HCT116 (cell line): ENCODE measurements around the gene HEMK1. TPM values are rescaled to one million over a fixed set of nuclear protein-coding genes. Genes with fewer than 3 reads are reported as not detected.

Experiments used
- ATAC-seq: fragments of 200-7000 bp; cut with Tn5 transposase; 2 replicates; pipeline ENCODE4 v1.9.1; 2020; ENCODE audit warnings: mild to moderate bottlenecking, moderate library complexity
- BruUV-seq: library from RNA; stranded (reverse); fragments of 400-500 nt; replicated peaks from 2 replicates; lab custom pipeline; 2021; lab: Mats Ljungman, UMichigan
- CTCF ChIA-PET: fragments of 300-600 bp; sonication (Branson Sonifier 250); formaldehyde crosslinking; loops from one replicate; lab custom pipeline; 2021; ENCODE audit warnings: antibody characterized with exemption; lab: Charles Lee
- POLR2A ChIA-PET: fragments of 300-600, 350-600 bp; sonication (Branson Sonifier 250); formaldehyde crosslinking; loops from one replicate; lab custom pipeline; 2021; ENCODE audit warnings: antibody characterized with exemption; lab: Charles Lee
- RAD21 ChIA-PET, 2 experiments: fragments of 300-600 bp; sonication (Branson Sonifier 250); formaldehyde crosslinking; loops; one replicate each; lab custom pipeline; 2023; ENCODE audit warnings: low total read pairs in 2 of 2; ENCODE audit not compliant: uncharacterized antibody in 2 of 2, unreplicated experiment in 2 of 2, low non-redundant PET in 1 of 2; lab: Charles Lee
- DNase-seq: peaks from one replicate; pipeline ENCODE4 v3.0.0-alpha.2; 2010; ENCODE audit warnings: low read depth, low spot score
- H2AFZ ChIP-seq: fragments of 200-600 bp; shearing (Covaris generic), sonication (generic); 2 replicates; pipeline ENCODE4 v1.6.1; 2017; ENCODE audit warnings: low read depth, mixed run types, mixed read lengths, antibody characterized with exemption, low read length; ENCODE audit not compliant: poor library complexity, severe bottlenecking
- H3K27ac ChIP-seq: 2 replicates; pipeline ENCODE4 v1.5.1; 2012; ENCODE audit warnings: low read depth, low read length
- H3K27me3 ChIP-seq: fragments of 200-600 bp; sonication (generic); 2 replicates; pipeline ENCODE4 v1.6.1; 2016; ENCODE audit warnings: mixed run types, low read length, mixed read lengths; ENCODE audit not compliant: insufficient read depth
- H3K36me3 ChIP-seq, 2 experiments: fragments of 200-500 bp in 1 of 2; fragments of 200-600 bp in 1 of 2; sonication (Bioruptor generic) in 1 of 2; sonication (generic) in 1 of 2; 2 replicates each; pipeline versions ENCODE4 v1.5.1 to v1.6.1; 2014 to 2016; ENCODE audit warnings: low read length in 2 of 2, inconsistent platforms in 1 of 2, mixed read lengths in 1 of 2, mixed run types in 1 of 2; ENCODE audit not compliant: insufficient read depth in 2 of 2, control insufficient read depth in 1 of 2
- H3K4me1 ChIP-seq, 2 experiments: fragments of 200-600 bp in 1 of 2; sonication (generic) in 1 of 2; 2 replicates each; pipeline versions ENCODE4 v1.5.1 to v1.6.1; 2012 to 2017; ENCODE audit warnings: low read length in 2 of 2, inconsistent platforms in 1 of 2, mild to moderate bottlenecking in 1 of 2, mixed read lengths in 1 of 2, mixed run types in 1 of 2, moderate library complexity in 1 of 2; ENCODE audit not compliant: insufficient read depth in 2 of 2, control insufficient read depth in 1 of 2
- H3K4me2 ChIP-seq: fragments of 200-600 bp; sonication (generic); 2 replicates; pipeline ENCODE4 v1.6.1; 2017; ENCODE audit warnings: mixed run types, low read length, mixed read lengths
- H3K4me3 ChIP-seq, 2 experiments: fragments of 200-600 bp in 1 of 2; sonication (generic) in 1 of 2; replicated peaks in 1 of 2; 2 replicates each; pipeline ENCODE4 v1.5.1; 2011 to 2016; ENCODE audit warnings: low read length in 2 of 2, control low read depth in 1 of 2, low read depth in 1 of 2, mild to moderate bottlenecking in 1 of 2, mixed read lengths in 1 of 2, mixed run types in 1 of 2
- H3K79me2 ChIP-seq: fragments of 200-600 bp; sonication (generic); 2 replicates; pipeline ENCODE4 v1.6.1; 2017; ENCODE audit warnings: mild to moderate bottlenecking, mixed run types, low read length, moderate library complexity, mixed read lengths; ENCODE audit not compliant: insufficient read depth
- H3K9ac ChIP-seq: fragments of 200-600 bp; sonication (generic); 2 replicates; pipeline ENCODE4 v1.6.1; 2016; ENCODE audit warnings: low read length, mixed read lengths
- H3K9me2 ChIP-seq: fragments of 200-600 bp; sonication (generic), shearing (Covaris generic); 2 replicates; pipeline ENCODE4 v1.6.1; 2017; ENCODE audit warnings: mixed run types, mild to moderate bottlenecking, moderate library complexity; ENCODE audit not compliant: insufficient read depth
- H3K9me3 ChIP-seq, 2 experiments: fragments of 200-500 bp in 1 of 2; fragments of 200-600 bp in 1 of 2; sonication (Bioruptor generic) in 1 of 2; sonication (generic) in 1 of 2; 2 replicates each; pipeline ENCODE4 v1.6.1; 2014 to 2017; ENCODE audit warnings: low read length in 2 of 2, mixed read lengths in 2 of 2, inconsistent platforms in 1 of 2, low read depth in 1 of 2, mild to moderate bottlenecking in 1 of 2, mixed run types in 1 of 2, moderate library complexity in 1 of 2; ENCODE audit not compliant: control insufficient read depth in 1 of 2, insufficient read depth in 1 of 2
- H4K20me1 ChIP-seq: fragments of 200-600 bp; sonication (generic), shearing (Covaris generic); 2 replicates; pipeline ENCODE4 v1.6.1; 2017; ENCODE audit warnings: mixed run types, mild to moderate bottlenecking, moderate library complexity; ENCODE audit not compliant: insufficient read depth
- CBX3 ChIP-seq: IDR thresholded peaks from 2 replicates; pipeline ENCODE4 v1.6.1; 2012; ENCODE audit warnings: low read depth
- CEBPB ChIP-seq: IDR thresholded peaks from 2 replicates; pipeline ENCODE4 v1.6.1; 2012; ENCODE audit warnings: low read depth
- CTCF ChIP-seq, 3 experiments: fragments of 200-600 bp in 1 of 3; sonication (generic) in 1 of 3; IDR thresholded peaks in 2 of 3; conservative IDR thresholded peaks in 1 of 3; 2 replicates each; pipeline ENCODE4 v1.5.1; 2012 to 2017; ENCODE audit warnings: low read depth in 2 of 3, low read length in 2 of 3, antibody characterized with exemption in 1 of 3, borderline replicate concordance in 1 of 3, control low read depth in 1 of 3, mild to moderate bottlenecking in 1 of 3, mixed read lengths in 1 of 3, mixed run types in 1 of 3, moderate library complexity in 1 of 3; ENCODE audit not compliant: insufficient read depth in 1 of 3
- ELF1 ChIP-seq: IDR thresholded peaks from 2 replicates; pipeline ENCODE4 v1.6.1; 2012; ENCODE audit warnings: low read depth, borderline replicate concordance
- EZH2 ChIP-seq: fragments of 200-600 bp; sonication (generic); IDR thresholded peaks from 2 replicates; pipeline ENCODE4 v1.6.1; 2017; ENCODE audit warnings: antibody characterized with exemption, mixed run types
- EZH2phosphoT487 ChIP-seq: fragments of 200-600 bp; IDR thresholded peaks from 2 replicates; pipeline ENCODE4 v1.6.1; 2018; ENCODE audit warnings: antibody characterized with exemption, borderline replicate concordance
- JUND ChIP-seq: IDR thresholded peaks from 2 replicates; pipeline ENCODE4 v1.6.1; 2012
- POLR2A ChIP-seq: IDR thresholded peaks from 2 replicates; pipeline ENCODE4 v1.7.0; 2011; ENCODE audit warnings: borderline replicate concordance; ENCODE audit not compliant: insufficient read depth, insufficient read length; ENCODE audit errors: extremely low read depth
- POLR2AphosphoS5 ChIP-seq: IDR thresholded peaks from 2 replicates; pipeline ENCODE4 v1.6.1; 2011; ENCODE audit warnings: mild to moderate bottlenecking, low read depth, low read length, moderate library complexity
- RAD21 ChIP-seq: IDR thresholded peaks from 2 replicates; pipeline ENCODE4 v1.6.1; 2012; ENCODE audit warnings: low read depth, mild to moderate bottlenecking
- SIN3A ChIP-seq: IDR thresholded peaks from 2 replicates; pipeline ENCODE4 v1.6.1; 2012; ENCODE audit warnings: low read depth
- SP1 ChIP-seq: IDR thresholded peaks from 2 replicates; pipeline ENCODE4 v1.6.1; 2012; ENCODE audit warnings: low read depth
- SRF ChIP-seq: IDR thresholded peaks from 2 replicates; pipeline ENCODE4 v1.6.1; 2012; ENCODE audit warnings: low read depth
- TCF7L2 ChIP-seq: IDR thresholded peaks from 2 replicates; pipeline ENCODE4 v1.7.0; 2011; ENCODE audit warnings: borderline replicate concordance, inconsistent platforms; ENCODE audit not compliant: insufficient read depth, insufficient read length; ENCODE audit errors: extremely low read depth
- YY1 ChIP-seq: IDR thresholded peaks from 2 replicates; pipeline ENCODE4 v1.6.1; 2011; ENCODE audit warnings: low read length, low read depth, moderate library complexity, mild to moderate bottlenecking; ENCODE audit not compliant: insufficient replicate concordance; ENCODE audit errors: extremely low read depth
- ZFX ChIP-seq: fragments of 450-650 bp; IDR thresholded peaks from 2 replicates; pipeline ENCODE4 v1.6.1; 2017
- ZNF274 ChIP-seq: fragments of 200-500 bp; sonication (Bioruptor generic); IDR thresholded peaks from 2 replicates; pipeline ENCODE4 v1.6.1; 2014; ENCODE audit warnings: mild to moderate bottlenecking, low read depth, low read length, inconsistent platforms
- intact Hi-C: fragments of 100-400 bp; cut with micrococcal nuclease; formaldehyde crosslinking; loops from 2 replicates; pipeline ENCODE4 v1.10.0; 2022
- total RNA-seq: library from RNA; stranded (reverse); gene quantifications from one replicate; pipeline ENCODE4 v1.2.1, GENCODE V29; 2021; ENCODE audit not compliant: unreplicated experiment

The HEMK1 gene
- total RNA-seq, 1 experiment from 2014 or later, result 20.5 TPM

- no peak for TF ChIP-seq EZH2phosphoT487
Measured at GRCh38 chr3:50594253-50594785, 25.0 kb downstream of the HEMK1 start (continued).

- no peak overlapping the region for H3K4me3 ChIP-seq
- no peak overlapping the region for H3K27ac ChIP-seq
Measured at GRCh38 chr3:50599115-50599715, 29.9 kb downstream of the HEMK1 start.

More at GRCh38 chr3:50599115-50599715, 29.9 kb downstream of the HEMK1 start:
- intact Hi-C loops, result no loop called here
- H3K4me2 ChIP-seq, result no peak overlapping the region
- H3K36me3 ChIP-seq, result no peaks in the 10 kb centered on the region
- H3K79me2 ChIP-seq, result no peaks in the 10 kb centered on the region
- peaks cover 37 to 40% of the 10 kb centered on the region in 2 experiments for H3K4me1 ChIP-seq
- H2AFZ ChIP-seq, result no peak overlapping the region
- no peaks in the 10 kb centered on the region for H3K9me2 ChIP-seq
- BruUV-seq, result no TSS peak
- POLR2A ChIA-PET, result no interaction called here
- TF ChIP-seq ZFX (no peak), RAD21 (no peak), EZH2phosphoT487 (no peak), POLR2AphosphoS5 (no peak), SRF (no peak), JUND (no peak), EZH2 (no peak), TCF7L2 (no peak), SP1 (no peak), CEBPB (no peak), ELF1 (no peak), YY1 (no peak), SIN3A (no peak), ZNF274 (no peak), CTCF (IDR thresholded peaks at IDR 0.05 in 2 of 3, conservative IDR thresholded peaks at IDR 0.05 in 1 of 3; ENCODE audit: borderline replicate concordance in 1 of 3, insufficient read depth in 1 of 3, low read depth in 2 of 3, low read length in 2 of 3) (no peak), CBX3 (no peak), POLR2A (no peak)
- DNase-seq (no peak), ATAC-seq (no peak)
- no peak overlapping the region for H3K9ac ChIP-seq
- H4K20me1 ChIP-seq, result no peaks in the 10 kb centered on the region
- RAD21 ChIA-PET, result no interaction called here
- CTCF ChIA-PET, result no interaction called here
- H3K27me3 ChIP-seq, result no peaks in the 10 kb centered on the region
- H3K9me3 ChIP-seq, result no peaks in the 10 kb centered on the region
